CD4-positive, alpha-beta T cell treated with Interleukin-15 for 1 hour (primary cell): ENCODE measurements around the gene GPATCH2.
"Not testable (repeated sequence)": the region's sequence is repeated elsewhere in the genome, so short reads cannot be mapped to it uniquely, and the experiment has no call there.

Experiments used
- DNase-seq: peaks from one replicate; pipeline ENCODE4 v3.0.0-alpha.2; 2020

Gene GPATCH2

GRCh38 chr1:217630711-217631591 lies at the start of gene GPATCH2, which contains the start of gene SPATA17:
Gene GPATCH2 (minus strand): TSS chr1:217631090. CDS start chr1:217630971, 119 bp downstream.
Gene SPATA17 (plus strand): TSS chr1:217631344. CDS start chr1:217631379, 35 bp downstream.
- peak; percentile 84 for DNase-seq

GRCh38 chr1:217674028-217674729 lies 43.3 kb upstream of the GPATCH2 start:
- DNase-seq = no peak

- DNase-seq = no peak
Measured at GRCh38 chr1:217673387-217673786, 42.5 kb upstream of the GPATCH2 start.

GRCh38 chr1:217668351-217668940 lies 37.6 kb upstream of the GPATCH2 start:
- no peak for DNase-seq

GRCh38 chr1:217661407-217661806 lies 30.5 kb upstream of the GPATCH2 start:
- DNase-seq = no peak

- DNase-seq = no peak
Measured at GRCh38 chr1:217660353-217661062, 29.6 kb upstream of the GPATCH2 start.

- no peak for DNase-seq
Measured at GRCh38 chr1:217650674-217651073, 19.8 kb upstream of the GPATCH2 start.

- DNase-seq = no peak
Measured at GRCh38 chr1:217647791-217648190, 16.9 kb upstream of the GPATCH2 start.

- no peak for DNase-seq
Measured at GRCh38 chr1:217642455-217642854, 11.6 kb upstream of the GPATCH2 start.

- no peak for DNase-seq
Measured at GRCh38 chr1:217627431-217627830, 3.5 kb downstream of the GPATCH2 start.

GRCh38 chr1:217626321-217626720 lies 4.6 kb downstream of the GPATCH2 start:
- DNase-seq = no peak

GRCh38 chr1:217622042-217622441 lies 8.8 kb downstream of the GPATCH2 start:
- DNase-seq = no peak

GRCh38 chr1:217620814-217621213 lies 10.1 kb downstream of the GPATCH2 start:
- DNase-seq = no peak

GRCh38 chr1:217617126-217617525 lies 13.8 kb downstream of the GPATCH2 start:
- DNase-seq = no peak

GRCh38 chr1:217614200-217614712 lies 16.6 kb downstream of the GPATCH2 start:
- DNase-seq = no peak

GRCh38 chr1:217605390-217605789 lies 25.5 kb downstream of the GPATCH2 start:
- no peak for DNase-seq

- DNase-seq = no peak
Measured at GRCh38 chr1:217602380-217602779, 28.5 kb downstream of the GPATCH2 start.

- DNase-seq = no peak
Measured at GRCh38 chr1:217599154-217599553, 31.7 kb downstream of the GPATCH2 start.

- no peak for DNase-seq
Measured at GRCh38 chr1:217590598-217590997, 40.3 kb downstream of the GPATCH2 start.

GRCh38 chr1:217586586-217586985 lies 44.3 kb downstream of the GPATCH2 start:
- DNase-seq = no peak

GRCh38 chr1:217585577-217585976 lies 45.3 kb downstream of the GPATCH2 start:
- no peak for DNase-seq

- DNase-seq = not testable (repeated sequence)
Measured at GRCh38 chr1:217584286-217584811, 46.5 kb downstream of the GPATCH2 start.
